HG03175 (cell line): ENCODE data around the gene SPATA25.
"Not testable (repeated sequence)": the region's sequence is repeated elsewhere in the genome, so short reads cannot be mapped to it uniquely, and the experiment has no call there.

Source experiments
- ATAC-seq: cut with Tn5 transposase; IDR thresholded peaks from one replicate; pipeline ENCODE4 v1.9.1; 2021; ENCODE audit warnings: mild to moderate bottlenecking, moderate library complexity; ENCODE audit not compliant: unreplicated experiment

Gene SPATA25

GRCh38 chr20:45917790-45918141, 30.3 kb upstream of the SPATA25 start:
- ATAC-seq = no peak

GRCh38 chr20:45913116-45913515, 25.7 kb upstream of the SPATA25 start:
- ATAC-seq = no peak

- no peak for ATAC-seq
Measured at GRCh38 chr20:45912344-45912682, 24.9 kb upstream of the SPATA25 start.

- no peak for ATAC-seq
Measured at GRCh38 chr20:45911486-45912343, 24.3 kb upstream of the SPATA25 start, which contains the start of gene PLTP. PLTP (minus strand) TSS chr20:45912155; CDS start chr20:45911452, 703 bp downstream.

- ATAC-seq = peak; percentile 90
Measured at GRCh38 chr20:45910670-45911485, 23.5 kb upstream of the SPATA25 start.

GRCh38 chr20:45909817-45910669, 22.6 kb upstream of the SPATA25 start:
- ATAC-seq = no peak

- no peak for ATAC-seq
Measured at GRCh38 chr20:45909336-45909808, 21.9 kb upstream of the SPATA25 start.

GRCh38 chr20:45908084-45908483, 20.7 kb upstream of the SPATA25 start:
- ATAC-seq = no peak

- no peak for ATAC-seq
Measured at GRCh38 chr20:45907219-45907948, 20.0 kb upstream of the SPATA25 start.

- ATAC-seq = no peak
Measured at GRCh38 chr20:45905505-45906079, 18.2 kb upstream of the SPATA25 start.

GRCh38 chr20:45904583-45905504, 17.4 kb upstream of the SPATA25 start:
- ATAC-seq = no peak

- ATAC-seq = no peak
Measured at GRCh38 chr20:45902199-45902701, 14.8 kb upstream of the SPATA25 start.

- not testable (repeated sequence) for ATAC-seq
Measured at GRCh38 chr20:45901332-45901731, 13.9 kb upstream of the SPATA25 start.

- no peak for ATAC-seq
Measured at GRCh38 chr20:45899046-45899835, 11.8 kb upstream of the SPATA25 start.

- ATAC-seq = no peak
Measured at GRCh38 chr20:45898285-45898684, 10.9 kb upstream of the SPATA25 start.

- ATAC-seq = no peak
Measured at GRCh38 chr20:45897692-45898091, 10.3 kb upstream of the SPATA25 start.

GRCh38 chr20:45897289-45897688, 9.9 kb upstream of the SPATA25 start:
- ATAC-seq = no peak

- ATAC-seq = no peak
Measured at GRCh38 chr20:45896641-45897161, 9.3 kb upstream of the SPATA25 start.
